ENCODE measurements around the gene SPINT1. TPM values are rescaled to one million over a fixed set of nuclear protein-coding genes. Genes with fewer than 3 reads are reported as not detected.

SPINT1 gene, protein sequence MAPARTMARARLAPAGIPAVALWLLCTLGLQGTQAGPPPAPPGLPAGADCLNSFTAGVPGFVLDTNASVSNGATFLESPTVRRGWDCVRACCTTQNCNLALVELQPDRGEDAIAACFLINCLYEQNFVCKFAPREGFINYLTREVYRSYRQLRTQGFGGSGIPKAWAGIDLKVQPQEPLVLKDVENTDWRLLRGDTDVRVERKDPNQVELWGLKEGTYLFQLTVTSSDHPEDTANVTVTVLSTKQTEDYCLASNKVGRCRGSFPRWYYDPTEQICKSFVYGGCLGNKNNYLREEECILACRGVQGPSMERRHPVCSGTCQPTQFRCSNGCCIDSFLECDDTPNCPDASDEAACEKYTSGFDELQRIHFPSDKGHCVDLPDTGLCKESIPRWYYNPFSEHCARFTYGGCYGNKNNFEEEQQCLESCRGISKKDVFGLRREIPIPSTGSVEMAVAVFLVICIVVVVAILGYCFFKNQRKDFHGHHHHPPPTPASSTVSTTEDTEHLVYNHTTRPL
- total RNA-seq: 210 and 272 TPM in 2 replicates

GRCh38 chr15:40843885-40844695 lies at the start of gene SPINT1:
Gene SPINT1, plus strand, starts transcription at chr15:40844048. Its CDS starts 507 bp downstream, at chr15:40844555.

GRCh38 chr15:40807028-40807887 lies 36.6 kb upstream of the SPINT1 start, which contains the start of the genes DNAJC17 and ZFYVE19:
Gene DNAJC17, minus strand, starts transcription at chr15:40807473. Its CDS starts 27 bp downstream, at chr15:40807446.
Gene ZFYVE19, plus strand, starts transcription at chr15:40807089. Its CDS starts 501 bp downstream, at chr15:40807590.

DNA sequence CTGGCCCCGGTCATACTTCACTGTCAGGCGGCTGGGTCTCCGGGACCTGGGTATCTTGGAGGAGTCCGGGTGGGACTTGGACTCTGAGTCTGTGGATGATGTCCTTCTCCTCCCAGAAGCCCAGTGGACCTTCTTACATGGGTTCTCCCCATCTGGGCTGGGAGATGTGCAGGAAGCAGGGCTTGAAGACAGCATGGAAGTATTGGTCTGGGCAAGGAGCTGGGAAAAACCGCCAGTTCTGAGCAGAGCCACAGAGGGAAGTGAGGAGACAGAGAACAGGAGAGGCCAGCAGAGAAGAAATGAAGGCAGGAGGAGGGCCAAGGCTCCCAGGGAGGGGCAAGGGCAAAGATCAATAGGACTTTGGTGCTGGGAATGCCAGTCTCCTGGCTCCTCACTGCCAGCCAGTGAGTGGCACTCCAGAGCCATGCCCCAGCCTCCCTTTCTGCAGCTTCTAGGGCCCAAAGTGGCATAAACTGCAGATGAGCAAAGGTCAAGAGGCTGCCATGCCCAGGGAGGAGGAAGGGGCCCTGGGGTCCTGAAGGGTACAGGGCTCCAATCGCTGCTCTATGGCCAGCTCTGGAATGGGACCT lies 15.3 kb upstream of the SPINT1 start, which contains the start of gene PPP1R14D:
TSS of gene PPP1R14D (minus strand) at position 262 of the 590 bp plus-strand sequence. CDS start at position 195, 67 bp downstream.

DNA sequence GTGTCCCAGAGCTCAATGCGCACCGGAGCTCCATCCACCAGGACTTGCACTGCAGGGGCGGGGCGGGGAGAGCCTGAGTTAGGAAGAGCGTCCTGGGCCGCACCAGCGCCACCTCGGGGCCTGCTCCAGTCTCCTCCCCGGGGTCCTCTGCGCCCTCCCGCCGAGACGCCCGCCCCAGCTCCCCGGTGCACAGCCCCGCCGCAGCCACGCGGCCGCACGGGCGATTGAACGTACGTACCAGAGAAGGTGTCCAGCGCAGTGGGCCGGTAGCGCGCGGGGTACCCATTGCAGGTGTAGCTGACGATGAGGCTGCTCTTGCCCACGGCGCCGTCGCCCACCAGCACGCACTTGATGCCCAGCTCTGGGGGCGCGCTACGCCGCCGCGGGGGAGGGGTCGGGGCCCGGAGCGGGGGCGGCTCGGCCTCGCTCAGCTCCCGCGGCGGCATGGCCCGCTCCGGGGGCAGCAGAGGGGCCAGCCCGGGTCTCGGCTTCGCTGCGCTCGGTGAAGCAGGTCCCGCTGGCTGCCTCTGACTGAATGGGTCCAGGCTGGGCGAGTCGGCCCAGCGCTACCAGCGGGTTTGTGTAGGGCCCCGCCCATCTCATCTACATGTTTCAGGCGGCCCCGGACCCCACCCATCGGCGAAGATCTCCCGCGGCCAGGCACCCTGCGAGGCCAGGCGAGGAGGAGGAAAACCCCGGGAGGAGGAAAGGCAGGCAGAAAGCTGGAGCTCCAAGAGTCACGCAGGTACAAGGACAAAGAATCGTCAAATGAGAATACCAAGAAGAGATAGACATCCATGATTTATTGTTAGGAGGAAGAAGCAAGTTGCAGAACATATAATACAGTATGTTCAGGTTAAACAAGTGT lies 30.1 kb downstream of the SPINT1 start, which contains the start of gene RHOV:
TSS of gene RHOV (minus strand) at position 541 of the 868 bp plus-strand sequence. CDS start at position 446, 95 bp downstream.

DNA sequence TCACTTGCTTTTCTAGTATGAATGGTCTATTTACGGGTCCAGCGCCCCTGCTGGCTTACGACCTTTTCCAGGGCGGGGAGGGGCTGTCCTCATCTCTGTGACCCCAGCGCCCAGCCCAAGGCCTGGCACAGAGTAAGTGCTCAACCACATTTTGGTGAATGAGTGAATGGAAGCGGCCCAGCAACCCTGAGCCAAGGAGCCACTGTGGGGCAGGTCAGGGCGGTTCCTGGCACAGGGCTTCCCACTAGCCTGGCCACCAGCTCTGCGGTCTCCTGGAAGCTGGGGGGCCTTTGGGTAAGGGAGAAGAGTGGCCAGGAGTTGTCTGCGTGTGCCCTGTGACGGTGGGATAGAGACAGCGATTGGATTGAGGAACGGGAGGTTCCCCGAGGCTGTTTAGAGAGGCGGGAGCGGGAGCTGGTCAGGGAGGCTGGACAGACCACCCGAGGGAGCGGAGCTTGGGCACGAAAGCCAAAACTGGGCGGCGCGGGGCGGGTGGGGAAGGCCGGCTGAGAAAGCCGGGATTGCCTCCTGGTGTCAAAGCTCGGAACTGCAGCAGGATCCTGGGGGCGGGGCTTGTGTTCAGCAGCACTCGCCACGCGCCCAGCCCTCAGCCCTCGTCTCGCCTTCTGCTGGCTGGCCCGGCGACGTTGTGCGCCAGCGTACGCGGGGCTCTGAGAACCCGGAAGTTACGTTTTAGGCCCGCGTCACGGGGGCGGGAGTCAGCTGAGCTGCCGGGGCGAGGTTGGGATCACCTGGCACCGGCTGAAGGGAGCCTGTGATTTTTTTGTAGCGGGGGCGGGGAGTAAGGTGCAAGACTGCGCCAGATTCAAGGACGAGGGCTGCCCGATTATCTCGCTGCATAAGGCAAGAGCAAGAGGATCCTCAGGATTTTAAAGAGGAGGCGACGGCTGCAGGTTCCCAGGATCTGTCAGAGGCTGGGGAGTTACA lies 50.2 kb downstream of the SPINT1 start, which contains the start of gene VPS18:
TSS of gene VPS18 (plus strand) at position 718 of the 948 bp plus-strand sequence. CDS start 319 bp downstream, outside the sequence.

Other genes with a start within 250 kb of the SPINT1 start
- gene KNL1, start 249.8 kb upstream of the SPINT1 start, total RNA-seq: 9.7 and 23.4 TPM in 2 replicates
- gene RAD51, start 148.9 kb upstream of the SPINT1 start, total RNA-seq: 4.2 and 15.0 TPM in 2 replicates
- 13.6 and 18.5 TPM in 2 replicates for gene RMDN3, start 88.8 kb upstream of the SPINT1 start, total RNA-seq
- gene GCHFR, start 80.0 kb upstream of the SPINT1 start, total RNA-seq: 7.1 and 14.5 TPM in 2 replicates
- gene C15orf62, start 74.1 kb upstream of the SPINT1 start, total RNA-seq: not detected in 2 replicates
- 40.8 and 42.6 TPM in 2 replicates for gene ZFYVE19, start 37.0 kb upstream of the SPINT1 start, total RNA-seq
- 23.6 and 70.7 TPM in 2 replicates for gene DNAJC17, start 36.6 kb upstream of the SPINT1 start, total RNA-seq
- gene PPP1R14D, start 15.3 kb upstream of the SPINT1 start, total RNA-seq: not detected in 2 replicates
- 0.65 and 1.6 TPM in 2 replicates for gene RHOV, start 30.2 kb downstream of the SPINT1 start, total RNA-seq
- 22.3 and 22.4 TPM in 2 replicates for gene VPS18, start 50.4 kb downstream of the SPINT1 start, total RNA-seq
- gene DLL4, start 85.3 kb downstream of the SPINT1 start, total RNA-seq: 0.08 TPM in 1 of 2 replicates, not detected in the other
- gene CHAC1, start 109.4 kb downstream of the SPINT1 start, total RNA-seq: 20.5 and 61.6 TPM in 2 replicates